Measurements from ENCODE around the gene PRRC2A.

The PRRC2A gene

GRCh38 chr6:31686483-31686882 lies 66.0 kb downstream of the PRRC2A start:
- no peak overlapping the region for H3K27ac ChIP-seq
- no peak for TF ChIP-seq CTCF (conservative IDR thresholded peaks at IDR 0.05)

GRCh38 chr6:31687321-31687720 lies 66.8 kb downstream of the PRRC2A start:
- no peak for TF ChIP-seq CTCF (conservative IDR thresholded peaks at IDR 0.05)
- no peak overlapping the region for H3K27ac ChIP-seq

Measured in VCaP (cell line).